Measurements from ENCODE around the gene COL25A1. TPM values are rescaled to one million over a fixed set of nuclear protein-coding genes. Genes with fewer than 3 reads are reported as not detected.

Gene COL25A1
- total RNA-seq, 1 experiment from 2014 or later = 4.2 TPM

GRCh38 chr4:108965016-108965415 is 337.4 kb downstream of the COL25A1 start:
- no peak overlapping the region for H3K27ac Mint-ChIP-seq

More at GRCh38 chr4:108965016-108965415, 337.4 kb downstream of the COL25A1 start:
- H3K56ac ChIP-seq (ENCODE audit: insufficient read length, low read depth, low read length) = no peak overlapping the region
- no peak overlapping the region for H3T11ph ChIP-seq (ENCODE audit: low read length)
- no peak overlapping the region for H2AK5ac ChIP-seq (ENCODE audit: insufficient read length, low read length)
- H2BK120ac ChIP-seq (ENCODE audit: low read depth, low read length, poor library complexity, severe bottlenecking) = no peak overlapping the region
- peaks cover 5% of the 10 kb centered on the region; the same call in 1 of the 2 replicates for H3K4me1 ChIP-seq (ENCODE audit: insufficient read depth, low read length)
- no peaks in the 10 kb centered on the region for H3K79me1 ChIP-seq (ENCODE audit: insufficient read depth, low read depth, low read length, poor library complexity, severe bottlenecking)
- H4K20me1 ChIP-seq (ENCODE audit: control insufficient read depth, insufficient read depth, insufficient read length) = no peaks in the 10 kb centered on the region
- H3K79me2 ChIP-seq (ENCODE audit: insufficient read depth, low read length) = no peaks in the 10 kb centered on the region
- H4K8ac ChIP-seq (replicated peaks; ENCODE audit: insufficient read length, low read depth, low read length) = no peak overlapping the region
- H3K18ac ChIP-seq (ENCODE audit: insufficient read length, low read depth, low read length) = no peak overlapping the region
- no peaks in the 10 kb centered on the region for H3K27me3 ChIP-seq (ENCODE audit: insufficient read depth, low read length)
- no peak overlapping the region for H3K4ac ChIP-seq (ENCODE audit: low read depth, low read length)
- no peak overlapping the region for H3K23ac ChIP-seq (ENCODE audit: insufficient read length, low read depth, low read length)
- DNase-seq = no peak
- Mint-ChIP-seq H3K27me3 (ENCODE audit: low read depth) (no peaks in the 10 kb centered on the region), H3K4me3 (no peak overlapping the region), H3K9me3 (no peaks in the 10 kb centered on the region), H3K4me1 (peaks cover 12 to 13% of the 10 kb centered on the region in 2 experiments), H3K36me3 (ENCODE audit: insufficient read depth in 1 of 3, low read depth in 3 of 3) (no peaks in the 10 kb centered on the region)
- H2BK20ac ChIP-seq (ENCODE audit: low read depth, low read length, poor library complexity, severe bottlenecking) = no peak overlapping the region
- no peak overlapping the region for H3K4me2 ChIP-seq (ENCODE audit: insufficient read depth, insufficient read length, low read length)
- no peak overlapping the region for H2BK5ac ChIP-seq (ENCODE audit: insufficient read length, low read length)
- no peaks in the 10 kb centered on the region for H3K9me3 ChIP-seq (ENCODE audit: control insufficient read depth, low read depth, low read length)
- TF ChIP-seq CTCF (conservative IDR thresholded peaks at IDR 0.05) = no peak
- no peak overlapping the region for H2BK15ac ChIP-seq (ENCODE audit: low read depth, low read length)
- H2BK12ac ChIP-seq (ENCODE audit: insufficient read length, low read depth, low read length) = no peak overlapping the region
- no peaks in the 10 kb centered on the region for H3K23me2 ChIP-seq (ENCODE audit: insufficient read length, low read depth, low read length, poor library complexity, severe bottlenecking)
- H2AFZ ChIP-seq (ENCODE audit: low read length) = no peak overlapping the region
- H3K27ac ChIP-seq (ENCODE audit: insufficient read length, low read depth, low read length) = no peak overlapping the region
- no peak overlapping the region for H4K5ac ChIP-seq (ENCODE audit: insufficient read length, low read depth, low read length)
- H3K14ac ChIP-seq (ENCODE audit: insufficient read depth, low read length) = no peak overlapping the region
- no peak overlapping the region for H3K9ac ChIP-seq (ENCODE audit: extremely low read depth, insufficient read length, low read length)
- no CpG with 5 or more reads among the region's 2 CpGs for WGBS (ENCODE audit: extremely low coverage, insufficient read length, low lambda C conversion rate)
- H4K91ac ChIP-seq (ENCODE audit: insufficient read length, low read depth, low read length) = no peak overlapping the region
